Measurements from ENCODE around the gene TNPO1. TPM values are rescaled to one million over a fixed set of nuclear protein-coding genes. Genes with fewer than 3 reads are reported as not detected.

Gene TNPO1
- total and polyA plus RNA-seq, 10 of the 15 experiments (the other 5 are each of a cell fraction or from before 2014, with no cell fraction given): 18.1 to 123 (median 79.2) TPM

DNA sequence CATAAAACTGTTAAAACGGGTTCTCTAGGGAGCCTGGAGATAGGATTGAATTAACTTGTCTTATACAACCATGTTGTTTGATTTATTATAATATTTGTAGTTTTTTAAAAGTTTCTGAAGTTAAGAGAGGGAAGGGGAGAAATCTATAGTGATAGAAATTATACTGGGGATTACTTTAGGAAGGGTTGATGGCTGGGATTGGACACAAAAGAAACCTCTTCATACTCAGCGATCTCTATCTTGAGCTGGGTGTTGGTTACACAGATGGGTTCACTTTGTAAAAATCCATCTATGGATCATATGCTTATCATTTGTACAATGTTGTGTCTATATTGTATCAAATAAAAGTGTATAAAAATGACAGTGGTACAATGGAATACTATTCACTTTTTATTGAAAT lies 30.0 kb downstream of the TNPO1 start:
- ChIA-PET POLR2A (interaction anchor here (1.9 kb wide), 1 partner anchor 29 kb away, joined by 4 read pairs; no protein-coding TSS in a partner anchor), RAD21 (ENCODE audit: unreplicated experiment) (interaction anchor here (1.3 kb wide), 1 partner anchor 28 kb away, joined by 7 read pairs; no protein-coding TSS in a partner anchor), SMC1A (ENCODE audit: uncharacterized antibody, unreplicated experiment) (interaction anchor here (1.5 to 2.2 kb wide), 3 partner anchors 28 to 510 kb away, joined by 3 to 14 read pairs (median 11); partner anchors contain the start of gene TNPO1), CTCF (interaction anchor here (1.3 to 1.7 kb wide), 4 partner anchors 21 to 236 kb away, joined by 4 to 8 read pairs (median 6); no protein-coding TSS in a partner anchor)
- H2AFZ ChIP-seq (ENCODE audit: control insufficient read depth, low read depth, low read length): no peak overlapping the region
- H3K79me2 ChIP-seq (ENCODE audit: control insufficient read depth, insufficient read depth, low read length): peaks cover 44% of the 10 kb centered on the region
- H4K20me1 ChIP-seq (ENCODE audit: control insufficient read depth, insufficient read depth): no peaks in the 10 kb centered on the region
- FAIRE-seq (no peak), DNase-seq (ENCODE audit: low read depth, low spot score) (no peak), ATAC-seq (no peak)
- in situ Hi-C loops (cut with MboI): no loop called here
- WGBS (ENCODE audit: insufficient coverage, insufficient replicate concordance, low lambda C conversion rate, missing lambda C conversion rate): 95% methylated on average over 2 of the region's 2 CpGs
- no peak overlapping the region for H3K4me2 ChIP-seq (ENCODE audit: control insufficient read depth, insufficient read depth)
- no peak overlapping the region for H3K9ac ChIP-seq (ENCODE audit: control insufficient read depth, insufficient read depth, low read length)
- no peak overlapping the region for H3K27ac ChIP-seq (ENCODE audit: control insufficient read depth, insufficient read depth)
- H3K36me3 ChIP-seq (ENCODE audit: control insufficient read depth in 2 of 2, insufficient read depth in 2 of 2, low read length in 1 of 2): no peaks in the 10 kb centered on the region; a peak in 1 of 4 replicates
- H3K27me3 ChIP-seq (replicated peaks in 1 of 2; ENCODE audit: control insufficient read depth in 2 of 2, insufficient read depth in 2 of 2, low read length in 1 of 2): no peaks in the 10 kb centered on the region
- no peaks in the 10 kb centered on the region for H3K9me3 ChIP-seq (replicated peaks; ENCODE audit: control insufficient read depth, insufficient read depth, low read length)
- H3K4me1 ChIP-seq (ENCODE audit: control insufficient read depth, insufficient read depth, low read length): peaks cover 6% of the 10 kb centered on the region; the same call in 1 of the 2 replicates
- BruUV-seq (replicated peaks): no TSS peak
- intact Hi-C loops (cut with micrococcal nuclease; ENCODE audit: unreplicated experiment): no loop called here
- H3K4me3 ChIP-seq: no peak overlapping the region
- TF ChIP-seq, protein P1, sequence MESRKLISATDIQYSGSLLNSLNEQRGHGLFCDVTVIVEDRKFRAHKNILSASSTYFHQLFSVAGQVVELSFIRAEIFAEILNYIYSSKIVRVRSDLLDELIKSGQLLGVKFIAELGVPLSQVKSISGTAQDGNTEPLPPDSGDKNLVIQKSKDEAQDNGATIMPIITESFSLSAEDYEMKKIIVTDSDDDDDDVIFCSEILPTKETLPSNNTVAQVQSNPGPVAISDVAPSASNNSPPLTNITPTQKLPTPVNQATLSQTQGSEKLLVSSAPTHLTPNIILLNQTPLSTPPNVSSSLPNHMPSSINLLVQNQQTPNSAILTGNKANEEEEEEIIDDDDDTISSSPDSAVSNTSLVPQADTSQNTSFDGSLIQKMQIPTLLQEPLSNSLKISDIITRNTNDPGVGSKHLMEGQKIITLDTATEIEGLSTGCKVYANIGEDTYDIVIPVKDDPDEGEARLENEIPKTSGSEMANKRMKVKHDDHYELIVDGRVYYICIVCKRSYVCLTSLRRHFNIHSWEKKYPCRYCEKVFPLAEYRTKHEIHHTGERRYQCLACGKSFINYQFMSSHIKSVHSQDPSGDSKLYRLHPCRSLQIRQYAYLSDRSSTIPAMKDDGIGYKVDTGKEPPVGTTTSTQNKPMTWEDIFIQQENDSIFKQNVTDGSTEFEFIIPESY (IDR thresholded peaks at IDR 0.05): no peak
- no peak for TF ChIP-seq MYC (IDR thresholded peaks at IDR 0.05; ENCODE audit: insufficient read depth, insufficient read length, insufficient replicate concordance, low read length, severe bottlenecking)
- no peak for TF ChIP-seq EED (IDR thresholded peaks at IDR 0.05; ENCODE audit: low read depth)
- TF ChIP-seq STAT3 (IDR thresholded peaks at IDR 0.05; ENCODE audit: low read depth, low read length): no peak
- no peak for TF ChIP-seq BCL3 (IDR thresholded peaks at IDR 0.05; ENCODE audit: borderline replicate concordance, insufficient read depth, low read depth, low read length, poor library complexity, severe bottlenecking)
- no peak for TF ChIP-seq SUPT20H (IDR thresholded peaks at IDR 0.05; ENCODE audit: borderline replicate concordance, control insufficient read depth, low read depth, low read length)
- TF ChIP-seq, protein P2, sequence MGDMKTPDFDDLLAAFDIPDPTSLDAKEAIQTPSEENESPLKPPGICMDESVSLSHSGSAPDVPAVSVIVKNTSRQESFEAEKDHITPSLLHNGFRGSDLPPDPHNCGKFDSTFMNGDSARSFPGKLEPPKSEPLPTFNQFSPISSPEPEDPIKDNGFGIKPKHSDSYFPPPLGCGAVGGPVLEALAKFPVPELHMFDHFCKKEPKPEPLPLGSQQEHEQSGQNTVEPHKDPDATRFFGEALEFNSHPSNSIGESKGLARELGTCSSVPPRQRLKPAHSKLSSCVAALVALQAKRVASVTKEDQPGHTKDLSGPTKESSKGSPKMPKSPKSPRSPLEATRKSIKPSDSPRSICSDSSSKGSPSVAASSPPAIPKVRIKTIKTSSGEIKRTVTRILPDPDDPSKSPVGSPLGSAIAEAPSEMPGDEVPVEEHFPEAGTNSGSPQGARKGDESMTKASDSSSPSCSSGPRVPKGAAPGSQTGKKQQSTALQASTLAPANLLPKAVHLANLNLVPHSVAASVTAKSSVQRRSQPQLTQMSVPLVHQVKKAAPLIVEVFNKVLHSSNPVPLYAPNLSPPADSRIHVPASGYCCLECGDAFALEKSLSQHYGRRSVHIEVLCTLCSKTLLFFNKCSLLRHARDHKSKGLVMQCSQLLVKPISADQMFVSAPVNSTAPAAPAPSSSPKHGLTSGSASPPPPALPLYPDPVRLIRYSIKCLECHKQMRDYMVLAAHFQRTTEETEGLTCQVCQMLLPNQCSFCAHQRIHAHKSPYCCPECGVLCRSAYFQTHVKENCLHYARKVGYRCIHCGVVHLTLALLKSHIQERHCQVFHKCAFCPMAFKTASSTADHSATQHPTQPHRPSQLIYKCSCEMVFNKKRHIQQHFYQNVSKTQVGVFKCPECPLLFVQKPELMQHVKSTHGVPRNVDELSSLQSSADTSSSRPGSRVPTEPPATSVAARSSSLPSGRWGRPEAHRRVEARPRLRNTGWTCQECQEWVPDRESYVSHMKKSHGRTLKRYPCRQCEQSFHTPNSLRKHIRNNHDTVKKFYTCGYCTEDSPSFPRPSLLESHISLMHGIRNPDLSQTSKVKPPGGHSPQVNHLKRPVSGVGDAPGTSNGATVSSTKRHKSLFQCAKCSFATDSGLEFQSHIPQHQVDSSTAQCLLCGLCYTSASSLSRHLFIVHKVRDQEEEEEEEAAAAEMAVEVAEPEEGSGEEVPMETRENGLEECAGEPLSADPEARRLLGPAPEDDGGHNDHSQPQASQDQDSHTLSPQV (IDR thresholded peaks at IDR 0.05): no peak
- TF ChIP-seq HSF1 (IDR thresholded peaks at IDR 0.05; ENCODE audit: low read depth, low read length): no peak
- TF ChIP-seq, protein P3, sequence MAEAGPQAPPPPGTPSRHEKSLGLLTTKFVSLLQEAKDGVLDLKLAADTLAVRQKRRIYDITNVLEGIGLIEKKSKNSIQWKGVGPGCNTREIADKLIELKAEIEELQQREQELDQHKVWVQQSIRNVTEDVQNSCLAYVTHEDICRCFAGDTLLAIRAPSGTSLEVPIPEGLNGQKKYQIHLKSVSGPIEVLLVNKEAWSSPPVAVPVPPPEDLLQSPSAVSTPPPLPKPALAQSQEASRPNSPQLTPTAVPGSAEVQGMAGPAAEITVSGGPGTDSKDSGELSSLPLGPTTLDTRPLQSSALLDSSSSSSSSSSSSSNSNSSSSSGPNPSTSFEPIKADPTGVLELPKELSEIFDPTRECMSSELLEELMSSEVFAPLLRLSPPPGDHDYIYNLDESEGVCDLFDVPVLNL (IDR thresholded peaks at IDR 0.05; ENCODE audit: low read depth, low read length): no peak
- TF ChIP-seq NR2C2 (IDR thresholded peaks at IDR 0.05; ENCODE audit: borderline replicate concordance, control insufficient read depth, insufficient read length, low read depth): no peak
- no peak for TF ChIP-seq HDAC6 (IDR thresholded peaks at IDR 0.05; ENCODE audit: unreplicated experiment)
- TF ChIP-seq CEBPB (IDR thresholded peaks at IDR 0.05; ENCODE audit: borderline replicate concordance in 1 of 2, low read depth in 2 of 2, low read length in 2 of 2): no peak

All from GM12878 (cell line).